ENCODE data around the gene TNMD. TPM values are rescaled to one million over a fixed set of nuclear protein-coding genes. Genes with fewer than 3 reads are reported as not detected.

Gene TNMD
- total RNA-seq, 1 experiment from 2014 or later, result not detected

GRCh38 chrX:100593581-100593980 is 8.8 kb downstream of the TNMD start:
- Histone ChIP-seq H4K20me1 (ENCODE audit: insufficient read depth) (no peaks in the 10 kb centered on the region), H3K79me2 (ENCODE audit: insufficient read depth, low read length) (no peaks in the 10 kb centered on the region), H2AFZ (ENCODE audit: low read depth, low read length, poor library complexity, severe bottlenecking) (no peak overlapping the region), H3K27ac (ENCODE audit: low read depth, low read length) (no peak overlapping the region), H3K36me3 (ENCODE audit: control insufficient read depth in 1 of 2, insufficient read depth in 2 of 2, low read length in 2 of 2) (no peaks in the 10 kb centered on the region), H3K4me3 (replicated peaks in 1 of 2; ENCODE audit: low read depth in 1 of 2, low read length in 2 of 2) (no peak overlapping the region), H3K4me2 (ENCODE audit: low read length) (no peak overlapping the region), H3K9ac (ENCODE audit: low read length) (no peak overlapping the region), H3K9me2 (ENCODE audit: insufficient read depth) (no peaks in the 10 kb centered on the region), H3K27me3 (ENCODE audit: insufficient read depth, low read length) (peaks cover 6% of the 10 kb centered on the region; the same call in 1 of the 2 replicates), H3K4me1 (ENCODE audit: control insufficient read depth in 1 of 2, insufficient read depth in 2 of 2, low read length in 2 of 2) (no peaks in the 10 kb centered on the region), H3K9me3 (ENCODE audit: control insufficient read depth in 1 of 2, insufficient read depth in 1 of 2, low read depth in 1 of 2, low read length in 2 of 2) (no peaks in the 10 kb centered on the region)
- TF ChIP-seq ELF1 (IDR thresholded peaks at IDR 0.05; ENCODE audit: borderline replicate concordance, low read depth) (no peak), POLR2A (IDR thresholded peaks at IDR 0.05; ENCODE audit: borderline replicate concordance, extremely low read depth, insufficient read depth, insufficient read length) (no peak), MAX (IDR thresholded peaks at IDR 0.05) (no peak), ZBTB33 (IDR thresholded peaks at IDR 0.05; ENCODE audit: extremely low read depth, insufficient replicate concordance, low read length) (no peak), CTCF (IDR thresholded peaks at IDR 0.05 in 2 of 3, conservative IDR thresholded peaks at IDR 0.05 in 1 of 3; ENCODE audit: borderline replicate concordance in 1 of 3, insufficient read depth in 1 of 3, low read depth in 2 of 3, low read length in 2 of 3) (no peak), ATF3 (IDR thresholded peaks at IDR 0.05) (no peak), SIN3A (IDR thresholded peaks at IDR 0.05; ENCODE audit: low read depth) (no peak), TCF7L2 (IDR thresholded peaks at IDR 0.05; ENCODE audit: borderline replicate concordance, extremely low read depth, insufficient read depth, insufficient read length) (no peak), JUND (IDR thresholded peaks at IDR 0.05) (no peak), SRF (IDR thresholded peaks at IDR 0.05; ENCODE audit: low read depth) (no peak), EGR1 (IDR thresholded peaks at IDR 0.05; ENCODE audit: low read depth) (no peak), EZH2phosphoT487 (IDR thresholded peaks at IDR 0.05; ENCODE audit: borderline replicate concordance) (no peak), ZFX (IDR thresholded peaks at IDR 0.05) (no peak), RAD21 (IDR thresholded peaks at IDR 0.05; ENCODE audit: low read depth) (no peak), POLR2AphosphoS5 (IDR thresholded peaks at IDR 0.05; ENCODE audit: low read depth, low read length) (no peak), SP1 (IDR thresholded peaks at IDR 0.05; ENCODE audit: low read depth) (no peak), EZH2 (IDR thresholded peaks at IDR 0.05) (no peak), CEBPB (IDR thresholded peaks at IDR 0.05; ENCODE audit: low read depth) (no peak), YY1 (IDR thresholded peaks at IDR 0.05; ENCODE audit: extremely low read depth, insufficient replicate concordance, low read depth, low read length) (no peak), ZNF274 (IDR thresholded peaks at IDR 0.05; ENCODE audit: low read depth, low read length) (no peak)
- CTCF ChIA-PET, result interaction anchor here (0.9 kb wide), 1 partner anchor 146 kb away, joined by 3 read pairs; no protein-coding TSS in a partner anchor
- ATAC-seq (no peak), DNase-seq (ENCODE audit: low read depth, low spot score) (no peak)
- no TSS peak for BruUV-seq (replicated peaks)
- POLR2A ChIA-PET, result no interaction called here
- intact Hi-C loops (cut with micrococcal nuclease), result no loop called here
- RAD21 ChIA-PET (ENCODE audit: low non-redundant PET in 1 of 2, low total read pairs in 2 of 2, uncharacterized antibody in 2 of 2, unreplicated experiment in 2 of 2), result no interaction called here
